Calu3 (cell line): ENCODE measurements around the gene C5orf58. TPM values are rescaled to one million over a fixed set of nuclear protein-coding genes. Genes with fewer than 3 reads are reported as not detected.
A peak's percentile ranks its signal among the peaks of the same experiment; 100 is the strongest.

Experiments used
- BruUV-seq: library from RNA; stranded (reverse); fragments of 400-500 nt; replicated peaks from 2 replicates; lab custom pipeline; 2021; lab: Mats Ljungman, UMichigan
- CTCF ChIA-PET: fragments of 300-600 bp; sonication (Branson Sonifier 250); formaldehyde crosslinking; loops from one replicate; lab custom pipeline; 2022; ENCODE audit warnings: antibody characterized with exemption; lab: Charles Lee
- DNase-seq: peaks from one replicate; pipeline ENCODE4 v3.0.0; 2022
- H3K27ac Mint-ChIP-seq: one replicate; pipeline ENCODE4 v1.8.0; 2022; ENCODE audit warnings: mixed read lengths; ENCODE audit not compliant: unreplicated experiment
- H3K27me3 Mint-ChIP-seq: one replicate; pipeline ENCODE4 v1.8.0; 2022; ENCODE audit warnings: mixed read lengths; ENCODE audit not compliant: unreplicated experiment
- H3K36me3 Mint-ChIP-seq: one replicate; pipeline ENCODE4 v1.8.0; 2022; ENCODE audit warnings: mild to moderate bottlenecking, moderate library complexity, mixed read lengths; ENCODE audit not compliant: insufficient read depth, unreplicated experiment
- H3K4me1 Mint-ChIP-seq: one replicate; pipeline ENCODE4 v1.8.0; 2022; ENCODE audit warnings: mild to moderate bottlenecking, low read depth, mixed read lengths; ENCODE audit not compliant: unreplicated experiment
- H3K4me3 Mint-ChIP-seq: one replicate; pipeline ENCODE4 v1.8.0; 2022; ENCODE audit warnings: mild to moderate bottlenecking, low read depth, moderate library complexity, mixed read lengths; ENCODE audit not compliant: unreplicated experiment
- H3K9me3 Mint-ChIP-seq: one replicate; pipeline ENCODE4 v1.8.0; 2022; ENCODE audit warnings: low read depth, mixed read lengths; ENCODE audit not compliant: unreplicated experiment
- CTCF ChIP-seq: fragments of 200-600 bp; IDR thresholded peaks from one replicate; pipeline ENCODE4 v1.8.0; 2022; ENCODE audit warnings: antibody characterized with exemption; ENCODE audit not compliant: unreplicated experiment
- intact Hi-C: fragments of 100-400 bp; cut with micrococcal nuclease; formaldehyde crosslinking; loops from one replicate; pipeline ENCODE4 v1.10.0; 2022; ENCODE audit not compliant: unreplicated experiment
- total RNA-seq: library from RNA; stranded (reverse); gene quantifications from 2 replicates; pipeline ENCODE4 v1.2.3, GENCODE V29; 2022

C5orf58 gene
- total RNA-seq, 1 experiment from 2014 or later: not detected

DNA sequence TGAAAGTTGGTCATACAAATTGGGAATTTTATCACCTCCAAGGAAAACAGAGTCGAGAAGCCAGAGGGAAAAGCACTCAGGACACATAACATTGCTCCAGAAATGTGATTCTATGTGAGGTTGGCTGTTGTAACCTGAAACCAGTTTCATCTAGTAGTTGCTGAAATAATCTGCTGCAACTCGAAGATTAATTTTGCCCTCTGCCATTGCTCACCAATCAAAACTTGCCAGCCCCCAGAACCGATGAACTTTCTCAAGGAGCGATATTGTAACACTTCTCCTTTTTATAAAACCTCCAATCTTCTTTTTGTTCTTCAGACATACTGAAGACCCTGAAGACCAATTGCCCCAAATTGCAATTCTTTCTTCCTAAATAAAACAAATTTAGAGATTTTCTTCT is 31.1 kb downstream of the C5orf58 start:
- H3K4me3 Mint-ChIP-seq: no peak overlapping the region
- peaks cover 80% of the 10 kb centered on the region for H3K27me3 Mint-ChIP-seq
- TF ChIP-seq CTCF: no peak
- no peak overlapping the region for H3K27ac Mint-ChIP-seq
- CTCF ChIA-PET: no interaction called here
- H3K4me1 Mint-ChIP-seq: peaks cover 14% of the 10 kb centered on the region
- no peaks in the 10 kb centered on the region for H3K36me3 Mint-ChIP-seq
- no TSS peak for BruUV-seq
- no peaks in the 10 kb centered on the region for H3K9me3 Mint-ChIP-seq
- no peak for DNase-seq
- intact Hi-C loops: no loop called here

GRCh38 chr5:170265522-170265921 is 32.7 kb downstream of the C5orf58 start:
- Mint-ChIP-seq H3K4me3 (no peak overlapping the region), H3K9me3 (no peaks in the 10 kb centered on the region), H3K4me1 (peaks cover 14% of the 10 kb centered on the region), H3K27me3 (peaks cover 91% of the 10 kb centered on the region), H3K27ac (no peak overlapping the region), H3K36me3 (no peaks in the 10 kb centered on the region)
- CTCF ChIA-PET: interaction anchor here (0.5 to 2.6 kb wide), 5 partner anchors 40 to 366 kb away, joined by 3 to 10 read pairs (median 3); no protein-coding TSS in a partner anchor
- no peak for TF ChIP-seq CTCF
- no TSS peak for BruUV-seq
- DNase-seq: no peak
- intact Hi-C loops: loop anchor here (5.0 kb wide), 2 partner anchors 38 to 72 kb away; no protein-coding TSS in a partner anchor

DNA sequence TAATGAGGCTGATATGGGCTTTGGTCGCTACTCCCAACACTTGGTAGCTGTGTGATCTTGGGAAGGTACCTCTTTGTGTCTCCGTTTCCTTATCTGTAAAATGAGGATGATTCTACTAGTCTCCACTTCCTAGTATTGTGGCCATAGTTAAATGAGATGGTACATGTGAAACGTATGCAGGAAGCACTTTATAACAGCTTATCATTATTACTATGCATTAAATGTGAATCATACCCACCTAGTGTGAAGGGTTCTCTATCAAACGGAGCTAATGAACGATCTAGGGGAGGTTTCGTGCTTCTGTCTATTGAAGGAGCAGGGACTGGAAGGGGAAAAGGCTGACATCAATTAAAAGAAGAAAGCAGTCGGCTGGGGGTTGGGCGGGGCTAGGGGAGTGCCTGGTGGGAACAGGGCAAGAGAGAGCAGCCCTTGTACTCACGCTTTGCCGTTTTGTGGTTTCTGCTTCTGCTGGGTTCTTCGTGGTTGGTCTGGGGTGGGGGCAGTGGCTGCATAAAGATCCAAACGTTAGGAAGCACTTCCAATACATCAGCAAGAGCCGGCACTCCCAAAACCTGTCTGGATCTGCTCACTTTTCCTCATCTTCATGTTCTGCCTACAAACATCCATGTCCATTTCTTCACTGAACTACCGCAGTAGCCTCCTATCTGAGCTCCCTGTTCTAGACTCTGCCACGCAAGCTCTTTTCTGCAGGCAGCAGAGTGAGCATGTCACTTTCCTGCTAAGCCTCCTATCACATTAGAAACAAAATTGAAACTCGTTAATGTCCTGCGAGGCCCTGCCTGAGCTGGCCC is 34.0 kb downstream of the C5orf58 start:
- no peak for TF ChIP-seq CTCF
- Mint-ChIP-seq H3K27ac (no peak overlapping the region), H3K4me1 (peaks cover 14% of the 10 kb centered on the region), H3K27me3 (peaks cover 78% of the 10 kb centered on the region), H3K9me3 (no peaks in the 10 kb centered on the region), H3K4me3 (no peak overlapping the region), H3K36me3 (no peaks in the 10 kb centered on the region)
- DNase-seq: no peak
- CTCF ChIA-PET: interaction anchor here (0.7 to 2.6 kb wide), 10 partner anchors 12 to 366 kb away, joined by 3 to 10 read pairs (median 3); no protein-coding TSS in a partner anchor
- no TSS peak for BruUV-seq
- intact Hi-C loops: loop anchor here (5.0 kb wide), 2 partner anchors 39 to 71 kb away; no protein-coding TSS in a partner anchor

GRCh38 chr5:170267431-170268152 is 34.8 kb downstream of the C5orf58 start:
- Mint-ChIP-seq H3K9me3 (no peaks in the 10 kb centered on the region), H3K27ac (no peak overlapping the region), H3K4me1 (peaks cover 14% of the 10 kb centered on the region), H3K27me3 (peaks cover 70% of the 10 kb centered on the region), H3K36me3 (no peaks in the 10 kb centered on the region), H3K4me3 (no peak overlapping the region)
- CTCF ChIA-PET: interaction anchor here (0.7 to 2.6 kb wide), 4 partner anchors 17 to 366 kb away, joined by 3 to 10 read pairs (median 6); no protein-coding TSS in a partner anchor
- DNase-seq: peak; percentile 82
- TF ChIP-seq CTCF: peak; percentile 82
- intact Hi-C loops: loop anchor here (2.0 to 5.0 kb wide), 3 partner anchors 40 to 153 kb away; no protein-coding TSS in a partner anchor
- BruUV-seq: no TSS peak
